Liver (tissue), 9 donors: ENCODE measurements around the gene IQCE. TPM values are rescaled to one million over a fixed set of nuclear protein-coding genes. Genes with fewer than 3 reads are reported as not detected.

Source experiments
- DNase-seq: peaks from one replicate; pipeline ENCODE4 v3.0.0-alpha.2; 2017; ENCODE audit warnings: low spot score
- H3K27ac ChIP-seq, 2 donors: one replicate each; pipeline ENCODE4 v1.7.0; 2013; ENCODE audit warnings: inconsistent platforms in 2 of 2, low read length in 2 of 2, control low read depth in 1 of 2, low read depth in 1 of 2, mild to moderate bottlenecking in 1 of 2
- H3K27me3 ChIP-seq, 4 donors: one replicate each; pipeline versions ENCODE4 v1.6.1 to v1.7.0; 2013; ENCODE audit warnings: low read length in 3 of 4, inconsistent platforms in 1 of 4, mild to moderate bottlenecking in 1 of 4, moderate library complexity in 1 of 4; ENCODE audit not compliant: control insufficient read depth in 4 of 4, insufficient read depth in 4 of 4
- H3K36me3 ChIP-seq, 4 donors: one replicate each; pipeline versions ENCODE4 v1.6.1 to v1.7.0; 2013; ENCODE audit warnings: low read length in 3 of 4, mild to moderate bottlenecking in 3 of 4, low read depth in 1 of 4, moderate library complexity in 1 of 4; ENCODE audit not compliant: control insufficient read depth in 4 of 4, insufficient read depth in 3 of 4
- H3K4me1 ChIP-seq, 4 donors: one replicate each; pipeline versions ENCODE4 v1.6.1 to v1.7.0; 2013; ENCODE audit warnings: low read length in 3 of 4, mild to moderate bottlenecking in 3 of 4, moderate library complexity in 1 of 4; ENCODE audit not compliant: control insufficient read depth in 4 of 4, insufficient read depth in 4 of 4
- H3K4me3 ChIP-seq, 3 donors: one replicate each; pipeline versions ENCODE4 v1.6.1 to v1.7.0; 2013; ENCODE audit warnings: low read length in 3 of 3, control low read depth in 1 of 3, low read depth in 1 of 3, mild to moderate bottlenecking in 1 of 3
- H3K9ac ChIP-seq, 2 donors: one replicate each; pipeline ENCODE4 v1.7.0; 2013; ENCODE audit warnings: low read length in 2 of 2, mild to moderate bottlenecking in 2 of 2, moderate library complexity in 2 of 2, control low read depth in 1 of 2, low read depth in 1 of 2
- H3K9me3 ChIP-seq, 4 donors: one replicate each; pipeline versions ENCODE4 v1.6.1 to v1.7.0; 2013; ENCODE audit warnings: low read length in 3 of 4; ENCODE audit not compliant: control insufficient read depth in 4 of 4
- ATF3 ChIP-seq: IDR thresholded peaks from 2 replicates; pipeline ENCODE4 v1.6.1; 2016; ENCODE audit warnings: antibody characterized with exemption
- CTCF ChIP-seq: fragments of 150-350 bp; IDR thresholded peaks from 2 replicates; pipeline ENCODE4 v1.5.1; 2017; ENCODE audit warnings: improper control_type of control experiment, low read depth, low read length; ENCODE audit not compliant: missing input control
- EGR1 ChIP-seq, 2 donors: IDR thresholded peaks; 2 replicates each; pipeline ENCODE4 v1.6.1; 2016 to 2018; ENCODE audit warnings: antibody characterized with exemption in 2 of 2, low read depth in 2 of 2
- FOXA1 ChIP-seq: IDR thresholded peaks from 2 replicates; pipeline ENCODE4 v1.6.1; 2016; ENCODE audit warnings: antibody characterized with exemption
- FOXA2 ChIP-seq: IDR thresholded peaks from 2 replicates; pipeline ENCODE4 v1.6.1; 2016; ENCODE audit warnings: antibody characterized with exemption
- GABPA ChIP-seq, 2 donors: IDR thresholded peaks in 1 of 2; conservative IDR thresholded peaks in 1 of 2; 2 replicates each; pipeline ENCODE4 v1.6.1; 2016; ENCODE audit warnings: antibody characterized with exemption in 2 of 2, mild to moderate bottlenecking in 1 of 2, moderate library complexity in 1 of 2
- HNF4A ChIP-seq, 2 donors: conservative IDR thresholded peaks; 2 replicates each; pipeline ENCODE4 v1.6.1; 2016; ENCODE audit warnings: antibody characterized with exemption in 2 of 2, mild to moderate bottlenecking in 2 of 2
- HNF4G ChIP-seq: IDR thresholded peaks from 2 replicates; pipeline ENCODE4 v1.6.1; 2016; ENCODE audit warnings: antibody characterized with exemption
- JUND ChIP-seq, 2 donors: IDR thresholded peaks; 2 replicates each; pipeline ENCODE4 v1.6.1; 2016; ENCODE audit warnings: antibody characterized with exemption in 2 of 2
- NR2F2 ChIP-seq: IDR thresholded peaks from 2 replicates; pipeline ENCODE4 v1.6.1; 2016; ENCODE audit warnings: antibody characterized with exemption
- RAD21 ChIP-seq, 2 donors: IDR thresholded peaks; 2 replicates each; pipeline ENCODE4 v1.6.1; 2016; ENCODE audit warnings: antibody characterized with exemption in 2 of 2, mild to moderate bottlenecking in 2 of 2
- RXRA ChIP-seq, 2 donors: IDR thresholded peaks; 2 replicates each; pipeline ENCODE4 v1.6.1; 2017 to 2018; ENCODE audit warnings: antibody characterized with exemption in 2 of 2, mild to moderate bottlenecking in 1 of 2
- SP1 ChIP-seq: IDR thresholded peaks from 2 replicates; pipeline ENCODE4 v1.6.1; 2018; ENCODE audit warnings: antibody characterized with exemption, mild to moderate bottlenecking
- TAF1 ChIP-seq: conservative IDR thresholded peaks from 2 replicates; pipeline ENCODE4 v1.6.1; 2016; ENCODE audit warnings: antibody characterized with exemption, mild to moderate bottlenecking
- YY1 ChIP-seq: IDR thresholded peaks from 2 replicates; pipeline ENCODE4 v1.6.1; 2016; ENCODE audit warnings: antibody characterized with exemption, mild to moderate bottlenecking
- ZBTB33 ChIP-seq: IDR thresholded peaks from 2 replicates; pipeline ENCODE4 v1.6.1; 2016; ENCODE audit warnings: antibody characterized with exemption
- WGBS: extraction: QIAGEN DNeasy Blood & Tissue Kit; methylation state at CpG from one replicate; pipeline ENCODE4 v1.1.7; 2013; 5-methylcytosine and 5-hydroxymethylcytosine counted together
- polyA plus RNA-seq, 2 donors: library from polyadenylated mRNA; stranded (reverse) in 1 of 2; unstranded in 1 of 2; fragments of 200-250 nt in 1 of 2; fragments of >200 nt in 1 of 2; fragmentation: Nextera tagmentation in 1 of 2; extraction: Ambion mirVana in 1 of 2; gene quantifications; one replicate each; pipeline versions ENCODE4 v1.2.1 to v1.2.3, GENCODE V29; 2013 to 2015
- total RNA-seq, 2 donors: library from RNA; depleted of rRNA; stranded (reverse); fragments of >200 nt; gene quantifications; one replicate each; pipeline ENCODE4 v1.2.3, GENCODE V29; 2014
- TF ChIP-seq, protein P1 (sequence below): IDR thresholded peaks from 2 replicates; pipeline ENCODE4 v1.6.1; 2016; ENCODE audit warnings: antibody characterized with exemption
- TF ChIP-seq, protein P2 (sequence below): IDR thresholded peaks from 2 replicates; pipeline ENCODE4 v1.6.1; 2016; ENCODE audit warnings: antibody characterized with exemption, mild to moderate bottlenecking
- donor health status: healthy.
- donor health status: healthy.
- donor health status: healthy.
- donor health status: healthy.
- donor health status: healthy.

The IQCE gene
- total and polyA plus RNA-seq, 4 donors: 2.1 to 5.9 (median 3.6) TPM

- TF ChIP-seq, protein P1, sequence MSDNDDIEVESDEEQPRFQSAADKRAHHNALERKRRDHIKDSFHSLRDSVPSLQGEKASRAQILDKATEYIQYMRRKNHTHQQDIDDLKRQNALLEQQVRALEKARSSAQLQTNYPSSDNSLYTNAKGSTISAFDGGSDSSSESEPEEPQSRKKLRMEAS: peak; percentile 93
- TF ChIP-seq TAF1 (no peak), SP1 (peak; percentile 96), EGR1 (IDR thresholded peaks at IDR 0.05; ENCODE audit: low read depth in 2 of 2) (peak in 1 of 2 donors; percentile 90), RAD21 (IDR thresholded peaks at IDR 0.05) (peak; percentile 29 to 43), HNF4A (conservative IDR thresholded peaks at IDR 0.05) (peak; percentile 98), FOXA1 (no peak), CTCF (no peak)
These were observed 79.6 kb downstream of the IQCE start (continued) for GRCh38 chr7:2638224-2638991.

DNA sequence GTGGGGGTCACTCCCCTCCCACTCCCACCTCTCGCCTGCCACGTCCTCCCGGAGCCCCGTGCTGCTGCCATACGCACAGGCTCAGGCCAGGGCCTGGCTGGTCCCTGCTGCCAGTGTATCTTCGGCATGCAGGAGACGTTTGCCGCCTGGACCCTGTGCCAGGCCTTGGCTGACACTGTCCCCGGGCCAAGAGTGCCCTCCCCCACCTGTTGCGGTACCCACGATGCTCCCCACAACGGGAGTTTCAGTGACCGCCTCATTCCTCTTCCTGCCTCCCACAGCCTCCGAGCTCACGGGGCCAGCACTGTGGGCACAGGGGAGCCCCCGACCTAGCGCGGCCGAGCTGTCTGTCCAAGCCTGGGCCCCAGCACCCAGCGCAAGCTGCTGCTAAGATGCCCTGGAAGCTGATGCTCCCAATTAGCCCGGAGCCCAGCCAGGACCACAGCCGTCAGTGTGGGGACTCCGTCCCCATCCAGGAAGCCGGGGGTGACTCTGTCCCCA lies 80.5 kb downstream of the IQCE start:
- H3K27ac ChIP-seq: peak overlapping the region; percentile 90 to 94
- no peaks in the 10 kb centered on the region for H3K27me3 ChIP-seq
- H3K36me3 ChIP-seq: no peaks in the 10 kb centered on the region
- peaks cover 44 to 76% (median 67%) of the 10 kb centered on the region in 4 donors for H3K4me1 ChIP-seq
- no peak overlapping the region for H3K4me3 ChIP-seq
- H3K9me3 ChIP-seq: no peaks in the 10 kb centered on the region
- TF ChIP-seq FOXA1: no peak
- TF ChIP-seq, protein P2, sequence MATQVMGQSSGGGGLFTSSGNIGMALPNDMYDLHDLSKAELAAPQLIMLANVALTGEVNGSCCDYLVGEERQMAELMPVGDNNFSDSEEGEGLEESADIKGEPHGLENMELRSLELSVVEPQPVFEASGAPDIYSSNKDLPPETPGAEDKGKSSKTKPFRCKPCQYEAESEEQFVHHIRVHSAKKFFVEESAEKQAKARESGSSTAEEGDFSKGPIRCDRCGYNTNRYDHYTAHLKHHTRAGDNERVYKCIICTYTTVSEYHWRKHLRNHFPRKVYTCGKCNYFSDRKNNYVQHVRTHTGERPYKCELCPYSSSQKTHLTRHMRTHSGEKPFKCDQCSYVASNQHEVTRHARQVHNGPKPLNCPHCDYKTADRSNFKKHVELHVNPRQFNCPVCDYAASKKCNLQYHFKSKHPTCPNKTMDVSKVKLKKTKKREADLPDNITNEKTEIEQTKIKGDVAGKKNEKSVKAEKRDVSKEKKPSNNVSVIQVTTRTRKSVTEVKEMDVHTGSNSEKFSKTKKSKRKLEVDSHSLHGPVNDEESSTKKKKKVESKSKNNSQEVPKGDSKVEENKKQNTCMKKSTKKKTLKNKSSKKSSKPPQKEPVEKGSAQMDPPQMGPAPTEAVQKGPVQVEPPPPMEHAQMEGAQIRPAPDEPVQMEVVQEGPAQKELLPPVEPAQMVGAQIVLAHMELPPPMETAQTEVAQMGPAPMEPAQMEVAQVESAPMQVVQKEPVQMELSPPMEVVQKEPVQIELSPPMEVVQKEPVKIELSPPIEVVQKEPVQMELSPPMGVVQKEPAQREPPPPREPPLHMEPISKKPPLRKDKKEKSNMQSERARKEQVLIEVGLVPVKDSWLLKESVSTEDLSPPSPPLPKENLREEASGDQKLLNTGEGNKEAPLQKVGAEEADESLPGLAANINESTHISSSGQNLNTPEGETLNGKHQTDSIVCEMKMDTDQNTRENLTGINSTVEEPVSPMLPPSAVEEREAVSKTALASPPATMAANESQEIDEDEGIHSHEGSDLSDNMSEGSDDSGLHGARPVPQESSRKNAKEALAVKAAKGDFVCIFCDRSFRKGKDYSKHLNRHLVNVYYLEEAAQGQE: no peak
- no peak for TF ChIP-seq TAF1
- no peak for TF ChIP-seq FOXA2
- no peak for TF ChIP-seq RAD21 (IDR thresholded peaks at IDR 0.05)
- no peak for TF ChIP-seq RXRA (IDR thresholded peaks at IDR 0.05)
- no peak for TF ChIP-seq ATF3
- no peak for TF ChIP-seq EGR1 (IDR thresholded peaks at IDR 0.05; ENCODE audit: low read depth in 2 of 2)
- TF ChIP-seq NR2F2: no peak
- no peak for TF ChIP-seq SP1
- no peak for TF ChIP-seq ZBTB33
- TF ChIP-seq, protein P1: no peak
- no peak for TF ChIP-seq HNF4G
- no peak for TF ChIP-seq HNF4A (conservative IDR thresholded peaks at IDR 0.05)
- no peak for TF ChIP-seq GABPA (IDR thresholded peaks at IDR 0.05 in 1 of 2, conservative IDR thresholded peaks at IDR 0.05 in 1 of 2)
- TF ChIP-seq YY1: no peak
- no peak for TF ChIP-seq JUND (IDR thresholded peaks at IDR 0.05)
- no peak for TF ChIP-seq CTCF
- DNase-seq: no peak
- WGBS: 66% methylated on average over 24 of the region's 24 CpGs
- peak overlapping the region; percentile 52 to 56 for H3K9ac ChIP-seq
